ENCODE measurements around the gene KCNJ14.
"Not testable (repeated sequence)": the region's sequence is repeated elsewhere in the genome, so short reads cannot be mapped to it uniquely, and the experiment has no call there.

The KCNJ14 gene

GRCh38 chr19:48473161-48473966 is 18.0 kb downstream of the KCNJ14 start:
- no peak for DNase-seq

DNA sequence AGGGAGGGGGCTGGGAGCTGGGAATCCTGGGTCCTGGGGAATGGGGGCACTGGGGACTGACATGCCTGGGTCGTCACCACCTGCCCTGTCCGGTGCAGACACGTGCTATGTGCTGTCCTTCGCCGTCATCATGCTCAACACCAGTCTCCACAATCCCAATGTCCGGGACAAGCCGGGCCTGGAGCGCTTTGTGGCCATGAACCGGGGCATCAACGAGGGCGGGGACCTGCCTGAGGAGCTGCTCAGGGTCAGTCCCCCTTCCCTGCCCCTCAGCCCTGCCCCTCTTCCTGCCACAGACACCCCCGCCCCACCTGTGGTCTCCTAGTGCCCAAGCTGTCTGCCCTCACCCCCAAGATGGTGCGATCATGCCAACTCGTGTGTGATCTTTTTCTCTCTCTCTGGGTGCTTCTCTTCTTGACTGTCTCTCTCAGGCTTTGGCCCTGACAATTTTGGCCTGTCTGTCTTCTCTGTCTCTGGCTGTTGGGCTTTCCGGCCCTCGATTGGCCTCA is 18.8 kb downstream of the KCNJ14 start:
- no peak for DNase-seq

DNA sequence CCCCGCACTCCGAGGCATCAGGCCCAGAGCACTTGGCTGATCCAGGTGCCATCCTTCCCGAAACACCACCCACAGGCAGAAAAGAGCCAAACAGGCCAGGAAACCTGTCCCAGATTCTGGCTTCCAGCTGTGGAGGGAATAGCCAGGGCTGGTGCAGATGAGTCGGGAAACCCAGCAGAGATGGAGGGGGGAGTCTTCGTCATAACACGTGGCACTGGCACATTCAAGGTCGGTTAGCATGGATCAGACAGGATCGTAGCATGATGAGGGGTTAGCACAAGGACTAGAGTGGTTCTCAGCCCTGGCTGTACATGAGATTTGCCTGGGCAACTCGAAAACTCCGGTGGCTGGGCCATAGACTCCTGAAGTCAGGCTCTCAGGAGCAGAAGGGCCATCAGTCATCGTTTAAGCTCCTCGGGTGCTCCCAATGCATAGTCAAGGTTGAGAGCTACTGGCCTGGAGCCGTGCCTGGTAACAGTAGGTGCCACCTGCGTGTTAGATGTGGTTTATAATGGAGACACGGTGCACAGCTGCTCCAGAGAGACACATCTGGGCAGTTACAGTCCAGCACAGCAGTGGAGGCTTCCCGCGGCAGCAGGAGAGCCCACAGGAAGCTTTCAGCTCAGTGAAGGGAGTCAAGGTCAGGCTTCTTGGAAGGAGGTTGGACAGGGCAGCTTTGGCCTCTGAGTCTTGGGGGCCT is 20.1 kb downstream of the KCNJ14 start:
- no peak for DNase-seq

DNA sequence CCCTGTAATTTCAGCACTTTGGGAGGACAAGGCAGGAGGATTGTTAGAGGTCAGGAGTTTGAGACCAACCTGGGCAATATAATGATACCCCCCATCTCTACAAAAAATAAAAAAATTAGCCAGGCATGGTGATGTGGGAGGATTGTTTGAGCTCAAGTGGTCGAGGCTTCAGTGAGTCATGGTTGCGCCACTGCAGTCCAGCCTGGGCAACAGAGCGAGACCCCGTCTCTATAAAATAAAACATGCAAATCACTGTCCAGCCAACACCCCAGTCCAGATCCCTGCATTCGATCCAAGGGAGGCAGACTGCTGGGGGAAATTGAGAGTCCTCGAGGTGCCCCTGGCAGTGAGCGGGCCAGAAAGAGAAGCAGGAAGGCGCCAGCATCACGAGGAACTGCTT is 20.8 kb downstream of the KCNJ14 start:
- no peak for DNase-seq

DNA sequence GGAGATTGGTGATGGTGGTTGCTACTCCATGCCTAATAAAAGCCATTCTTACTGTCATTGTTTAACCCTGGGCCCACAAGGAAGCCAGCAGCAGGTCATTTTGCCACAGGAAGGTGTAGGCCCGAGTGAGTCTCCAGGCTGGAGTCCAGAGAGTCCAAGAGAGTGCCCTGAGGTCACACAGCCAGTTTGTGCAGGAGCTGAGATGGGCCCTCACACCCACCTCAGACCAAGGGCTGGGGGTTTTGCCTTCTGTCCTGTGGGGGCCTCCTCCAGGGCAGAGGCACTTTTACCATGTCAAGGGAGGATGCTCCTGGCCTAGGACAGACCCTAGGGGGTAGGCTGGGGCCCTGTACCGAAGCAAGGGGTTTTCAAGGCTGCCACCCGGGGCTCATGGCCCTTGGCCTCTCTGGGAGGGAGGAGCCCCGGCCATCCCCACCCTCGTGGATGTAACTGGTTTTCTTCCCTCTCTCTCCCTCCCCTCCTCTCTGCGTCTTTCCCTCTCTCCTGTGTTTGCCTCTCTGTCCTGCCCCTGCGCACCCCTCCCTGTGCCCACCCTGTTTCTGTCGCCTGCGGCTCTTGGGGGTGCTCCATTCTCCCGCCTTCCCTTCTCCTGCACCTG is 21.8 kb downstream of the KCNJ14 start:
- DNase-seq: no peak

DNA sequence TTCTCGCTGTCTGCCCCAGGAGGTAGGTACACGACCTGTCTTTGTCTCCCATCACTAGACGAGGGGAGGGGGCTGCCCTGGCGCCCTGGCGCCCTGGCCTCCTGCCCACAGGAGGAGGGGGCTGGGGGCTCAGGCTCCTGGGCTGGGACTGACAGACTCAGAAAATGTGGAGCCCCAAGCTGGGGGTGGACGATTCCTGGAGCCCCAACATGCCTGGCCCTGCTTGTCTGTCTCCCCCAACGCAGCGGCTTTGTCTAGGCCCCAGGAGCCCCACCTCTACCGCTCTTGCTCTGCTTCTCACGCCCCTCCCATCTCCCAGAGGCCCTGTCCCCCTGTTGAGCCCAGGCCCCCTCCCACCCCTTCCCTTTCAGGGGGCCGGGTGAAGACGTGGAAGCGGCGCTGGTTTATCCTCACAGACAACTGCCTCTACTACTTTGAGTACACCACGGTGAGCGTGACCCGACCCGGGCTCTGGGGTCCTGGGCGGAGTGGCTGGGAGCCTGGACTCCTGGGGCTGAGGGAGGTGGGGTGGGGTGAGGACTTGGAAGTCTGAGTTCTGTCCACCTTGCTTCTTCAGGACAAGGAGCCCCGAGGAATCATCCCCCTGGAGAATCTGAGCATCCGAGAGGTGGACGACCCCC is 22.4 kb downstream of the KCNJ14 start:
- DNase-seq: no peak

DNA sequence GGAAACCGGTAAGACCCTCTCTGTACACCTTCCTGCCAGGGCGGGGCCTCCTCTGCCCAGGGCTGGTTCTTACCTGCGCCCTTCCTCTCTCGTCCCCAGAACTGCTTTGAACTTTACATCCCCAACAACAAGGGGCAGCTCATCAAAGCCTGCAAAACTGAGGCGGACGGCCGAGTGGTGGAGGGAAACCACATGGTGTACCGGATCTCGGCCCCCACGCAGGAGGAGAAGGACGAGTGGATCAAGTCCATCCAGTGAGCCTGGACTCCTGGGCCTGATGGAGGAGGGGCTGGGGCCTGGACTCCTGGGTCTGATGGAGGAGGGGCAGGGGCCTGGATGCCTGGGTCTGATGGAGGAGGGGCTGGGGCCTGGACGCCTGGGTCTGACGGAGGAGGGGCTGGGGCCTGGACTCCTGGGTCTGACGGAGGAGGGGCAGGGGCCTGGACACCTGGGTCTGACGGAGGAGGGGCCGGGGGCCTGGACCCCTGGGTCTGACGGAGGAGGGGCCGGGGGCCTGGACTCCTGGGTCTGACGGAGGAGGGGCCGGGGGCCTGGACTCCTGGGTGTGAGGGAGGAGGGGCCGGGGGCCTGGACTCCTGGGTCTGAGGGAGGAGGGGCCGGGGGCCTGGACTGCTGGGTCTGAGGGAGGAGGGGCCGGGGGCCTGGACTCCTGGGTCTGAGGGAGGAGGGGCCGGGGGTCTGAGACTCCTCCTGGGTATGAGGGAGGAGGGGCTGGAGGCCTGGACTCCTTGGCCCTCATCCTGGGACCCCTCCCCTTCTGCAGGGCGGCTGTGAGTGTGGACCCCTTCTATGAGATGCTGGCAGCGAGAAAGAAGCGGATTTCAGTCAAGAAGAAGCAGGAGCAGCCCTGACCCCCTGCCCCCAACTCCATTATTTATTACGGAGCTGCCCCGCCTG is 23.2 kb downstream of the KCNJ14 start:
- DNase-seq: no peak

- DNase-seq: no peak
Measured at GRCh38 chr19:48479686-48480085, 24.3 kb downstream of the KCNJ14 start.

GRCh38 chr19:48480183-48480557 is 24.8 kb downstream of the KCNJ14 start:
- no peak for DNase-seq

GRCh38 chr19:48480558-48481500 is 25.5 kb downstream of the KCNJ14 start:
- DNase-seq: no peak

DNA sequence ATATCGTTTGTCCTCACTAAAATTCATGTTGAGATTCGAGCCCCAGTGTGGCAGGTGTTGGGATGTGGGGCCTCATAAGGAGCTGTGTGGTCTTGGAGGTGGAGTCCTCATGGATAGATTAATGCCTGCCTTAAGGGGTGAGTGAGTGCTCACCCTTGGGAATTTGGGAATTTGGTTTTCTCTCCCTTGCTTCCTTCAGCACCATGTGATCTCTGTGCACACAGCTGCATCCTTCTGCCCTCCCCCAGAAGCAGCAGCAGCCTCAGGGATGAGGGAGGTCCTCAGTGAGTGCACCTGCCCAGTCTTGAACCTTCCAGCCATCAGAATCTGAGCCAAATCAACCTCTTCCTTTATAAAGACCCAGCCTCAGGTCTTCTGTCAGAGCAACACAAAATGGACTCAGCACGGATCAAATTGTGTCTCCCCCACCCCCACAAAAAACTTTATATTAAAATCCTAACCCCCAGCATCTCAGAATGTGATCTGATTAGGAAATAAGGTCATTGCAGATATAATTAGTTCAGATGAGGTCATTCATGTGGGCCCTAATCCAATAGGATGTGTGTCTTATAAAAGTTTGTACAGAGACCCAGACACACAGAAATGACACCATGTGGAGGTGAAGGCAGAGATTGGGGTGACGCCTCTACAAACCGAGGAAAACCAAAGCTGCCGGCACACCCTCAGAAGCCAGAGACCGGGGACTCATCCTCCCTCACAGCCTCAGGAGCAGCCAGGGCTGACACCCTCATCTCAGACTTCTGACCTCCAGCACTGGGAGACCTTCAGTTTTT is 26.7 kb downstream of the KCNJ14 start:
- DNase-seq: no peak

GRCh38 chr19:48483301-48483700 is 27.9 kb downstream of the KCNJ14 start:
- DNase-seq: no peak

DNA sequence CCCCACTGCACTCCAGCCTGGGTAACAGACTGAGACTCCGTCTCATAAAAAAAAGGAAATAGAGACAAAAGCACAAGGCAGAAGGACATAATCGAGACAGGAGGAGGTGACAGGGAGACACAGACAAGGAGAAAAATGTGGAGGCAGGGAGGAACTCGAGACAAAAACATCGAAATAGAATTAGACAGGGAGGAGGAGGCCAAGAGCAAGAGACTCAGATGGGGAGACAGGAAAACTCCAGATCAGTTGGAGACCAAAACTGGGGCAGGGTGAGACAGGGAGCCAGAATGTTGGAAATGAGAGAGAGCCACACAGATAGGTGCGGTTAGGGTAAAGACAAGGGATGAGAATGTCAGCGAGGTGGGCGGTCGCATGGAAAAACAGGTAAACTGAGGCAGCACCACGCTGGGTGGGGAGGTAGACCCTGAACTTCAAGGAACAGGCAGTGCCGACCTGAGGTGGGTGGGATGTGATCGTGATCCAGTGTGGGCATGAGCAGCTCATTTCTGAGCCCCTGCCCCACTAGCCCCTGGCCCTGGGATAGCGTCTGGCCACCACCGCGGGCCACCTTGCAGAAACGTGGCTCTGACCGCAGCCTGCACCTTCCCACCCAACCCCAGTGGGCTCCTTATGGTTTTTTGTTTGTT is 29.0 kb downstream of the KCNJ14 start:
- no peak for DNase-seq

GRCh38 chr19:48484931-48485612 is 29.7 kb downstream of the KCNJ14 start:
- no peak for DNase-seq

DNA sequence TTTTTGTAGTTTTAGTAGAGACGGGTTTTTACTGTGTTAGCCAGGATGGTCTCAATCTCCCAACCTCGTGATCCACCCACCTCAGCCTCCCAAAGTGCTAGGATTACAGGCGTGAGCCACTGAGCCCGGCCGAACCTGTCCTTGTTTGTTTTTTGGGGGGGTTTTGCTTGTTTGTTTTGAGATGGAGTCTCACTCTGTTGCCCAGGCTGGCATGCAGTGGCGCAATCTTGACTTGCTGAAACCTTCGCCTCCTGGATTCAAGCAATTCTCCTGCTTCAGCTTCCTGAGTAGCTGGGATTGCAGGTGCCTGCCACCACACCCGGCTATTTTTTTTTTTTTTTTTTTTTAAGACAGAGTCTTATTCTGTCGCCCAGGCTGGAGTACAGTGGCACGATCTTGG is 31.3 kb downstream of the KCNJ14 start:
- DNase-seq: not testable (repeated sequence)

DNA sequence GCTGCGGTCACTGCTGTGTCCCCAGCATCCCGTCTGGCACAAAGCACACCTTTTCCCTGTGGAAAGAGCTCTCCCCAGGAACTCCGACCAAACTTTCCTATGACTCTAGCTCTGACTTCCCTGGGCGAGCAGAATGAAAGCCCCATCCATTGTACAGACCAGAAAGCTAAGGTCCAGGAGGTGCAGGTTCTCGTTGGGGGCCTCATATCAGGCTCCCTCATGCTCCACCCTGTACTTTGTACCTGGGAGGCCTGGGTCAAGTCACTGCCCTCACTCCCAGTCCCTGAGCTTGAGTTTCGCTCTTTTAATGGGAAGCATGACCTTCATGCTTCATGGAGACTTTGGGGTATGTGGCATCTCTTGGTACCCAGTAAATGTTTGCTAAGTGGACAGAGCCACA is 32.2 kb downstream of the KCNJ14 start:
- no peak for DNase-seq

DNA sequence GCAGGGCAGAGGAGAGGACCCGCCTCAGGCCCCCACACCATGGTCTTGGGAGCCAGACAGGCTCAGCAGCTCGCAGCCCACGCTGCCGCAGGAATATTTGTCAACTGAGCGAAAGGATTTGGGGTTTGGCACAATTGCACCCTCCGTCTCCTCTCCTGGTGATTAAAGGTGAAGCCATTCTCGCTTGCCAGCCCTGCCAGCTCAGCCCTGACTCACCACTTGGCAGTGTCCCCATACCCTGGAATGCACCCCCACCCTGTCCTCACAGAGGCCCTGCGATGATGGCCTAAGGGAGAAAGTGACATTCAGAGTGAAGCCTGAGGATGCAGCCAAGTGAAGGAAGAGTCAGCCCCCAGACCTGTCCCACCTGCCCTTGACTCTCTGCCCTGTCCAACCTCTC is 32.6 kb downstream of the KCNJ14 start:
- DNase-seq: no peak

DNA sequence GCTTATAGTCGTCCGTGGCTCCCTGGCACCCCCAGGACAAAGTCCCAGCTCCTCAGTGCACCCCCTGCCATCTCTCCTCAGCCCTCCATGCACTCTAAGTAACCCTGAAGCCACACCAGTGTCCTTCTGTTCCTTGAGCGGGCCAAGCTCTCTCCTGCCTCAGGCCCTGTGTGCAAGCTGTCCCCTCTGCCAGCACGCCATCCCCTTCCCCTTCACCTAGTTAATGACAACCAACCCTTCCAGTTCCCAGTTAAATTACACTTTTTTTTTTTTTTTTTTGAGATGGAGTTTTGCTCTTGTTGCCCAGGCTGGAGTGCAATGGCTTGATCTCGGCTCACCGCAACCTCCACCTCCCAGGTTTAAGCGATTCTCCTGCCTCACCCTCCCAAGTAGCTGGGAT is 33.1 kb downstream of the KCNJ14 start:
- not testable (repeated sequence) for DNase-seq

GRCh38 chr19:48489608-48490216 is 34.3 kb downstream of the KCNJ14 start:
- DNase-seq: no peak

Measured in NCI-H524 treated with DMSO at 0.1 percent for 48 hours (cell line).